CD4-positive, alpha-beta T cell treated with Interleukin-6 at 100 ng/mL for 8 hours (primary cell): ENCODE data around the gene NMUR1.
"Not testable (repeated sequence)": the region's sequence is repeated elsewhere in the genome, so short reads cannot be mapped to it uniquely, and the experiment has no call there.

Experiments used
- DNase-seq: peaks from one replicate; pipeline ENCODE4 v3.0.0-alpha.2; 2020; ENCODE audit warnings: mixed read lengths, low spot score

Gene NMUR1, protein sequence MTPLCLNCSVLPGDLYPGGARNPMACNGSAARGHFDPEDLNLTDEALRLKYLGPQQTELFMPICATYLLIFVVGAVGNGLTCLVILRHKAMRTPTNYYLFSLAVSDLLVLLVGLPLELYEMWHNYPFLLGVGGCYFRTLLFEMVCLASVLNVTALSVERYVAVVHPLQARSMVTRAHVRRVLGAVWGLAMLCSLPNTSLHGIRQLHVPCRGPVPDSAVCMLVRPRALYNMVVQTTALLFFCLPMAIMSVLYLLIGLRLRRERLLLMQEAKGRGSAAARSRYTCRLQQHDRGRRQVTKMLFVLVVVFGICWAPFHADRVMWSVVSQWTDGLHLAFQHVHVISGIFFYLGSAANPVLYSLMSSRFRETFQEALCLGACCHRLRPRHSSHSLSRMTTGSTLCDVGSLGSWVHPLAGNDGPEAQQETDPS

DNA sequence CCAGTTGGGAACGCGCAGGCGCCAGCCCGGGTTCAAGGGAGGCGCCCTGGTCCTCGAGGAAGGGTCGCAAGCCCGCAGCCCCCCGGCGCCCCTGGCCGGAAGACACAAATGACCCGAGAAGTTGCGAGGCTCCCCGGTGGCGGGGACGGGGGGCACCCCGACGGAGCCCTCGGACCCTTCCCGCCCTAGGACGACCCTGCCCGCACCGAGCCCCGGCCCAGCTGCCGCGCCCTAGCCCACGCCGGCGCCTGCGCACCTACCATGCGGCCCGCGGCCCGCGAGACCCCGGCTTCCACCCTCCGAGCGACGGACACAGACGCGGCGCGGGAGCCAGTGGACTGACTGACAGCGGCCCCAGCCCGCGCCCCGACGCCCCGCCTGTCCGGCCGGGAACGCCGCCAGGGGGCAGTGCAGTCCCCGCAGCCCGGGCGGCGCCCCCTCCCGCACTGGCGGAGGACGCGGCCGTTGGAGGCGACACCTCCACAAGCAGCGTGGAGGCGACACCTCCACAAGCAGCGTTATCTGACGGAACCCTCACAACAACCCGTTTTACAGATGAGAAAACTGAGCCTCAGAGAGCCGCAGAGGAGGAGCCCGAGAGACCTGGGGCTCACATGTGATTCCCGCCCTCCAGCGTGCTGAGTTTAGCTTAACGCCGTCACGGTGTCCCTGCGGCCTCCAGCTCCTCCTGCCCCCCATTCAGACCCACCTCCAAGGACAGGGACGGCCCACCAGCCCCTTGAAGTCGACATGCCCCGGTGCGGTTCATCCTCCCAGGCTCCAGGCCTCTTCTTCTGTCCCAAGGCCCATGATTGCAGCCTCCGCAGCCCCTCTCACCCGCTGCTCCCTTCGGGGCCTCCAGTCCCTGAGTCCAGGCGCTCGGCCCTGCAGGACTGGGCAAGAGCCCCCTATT, at the start of gene NMUR1:
Gene NMUR1 (minus strand): TSS at position 347 of the 913 bp plus-strand sequence. CDS start 84 bp downstream, at position 263.
- DNase-seq = peak; percentile 60

DNA sequence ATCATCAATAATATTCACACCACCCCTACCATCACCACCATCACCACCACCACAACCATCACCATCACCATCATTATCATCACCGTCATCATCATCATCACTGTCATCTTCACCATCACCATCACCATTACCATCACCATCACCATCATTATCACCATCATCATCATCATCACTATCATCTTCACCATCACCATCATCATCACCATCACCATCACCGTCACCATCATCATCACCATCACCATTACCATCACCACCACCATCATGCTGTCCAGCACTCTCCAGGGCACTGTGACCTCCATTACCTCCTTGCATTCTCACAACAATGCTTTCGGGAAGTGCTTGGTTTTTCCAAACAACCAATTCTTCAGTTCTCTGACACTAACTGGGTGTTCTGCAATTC, 49.3 kb upstream of the NMUR1 start:
- DNase-seq = no peak

DNA sequence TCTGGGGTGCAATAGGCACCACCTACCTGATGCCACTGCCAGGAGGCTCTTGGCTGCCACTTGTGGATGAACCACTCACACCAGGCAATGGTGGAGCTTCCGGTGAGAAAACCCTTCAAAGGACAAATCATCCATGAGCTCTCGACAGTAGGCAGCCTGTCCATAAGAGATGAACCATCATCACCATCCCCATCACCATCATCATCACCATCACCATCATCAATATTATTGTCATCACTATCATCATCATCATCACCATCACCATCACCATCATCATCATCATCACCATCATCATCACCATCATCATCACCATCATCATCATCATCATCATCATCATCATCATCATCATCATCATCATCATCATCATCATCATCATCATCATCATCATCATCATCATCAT, 48.4 kb upstream of the NMUR1 start:
- DNase-seq = not testable (repeated sequence)

DNA sequence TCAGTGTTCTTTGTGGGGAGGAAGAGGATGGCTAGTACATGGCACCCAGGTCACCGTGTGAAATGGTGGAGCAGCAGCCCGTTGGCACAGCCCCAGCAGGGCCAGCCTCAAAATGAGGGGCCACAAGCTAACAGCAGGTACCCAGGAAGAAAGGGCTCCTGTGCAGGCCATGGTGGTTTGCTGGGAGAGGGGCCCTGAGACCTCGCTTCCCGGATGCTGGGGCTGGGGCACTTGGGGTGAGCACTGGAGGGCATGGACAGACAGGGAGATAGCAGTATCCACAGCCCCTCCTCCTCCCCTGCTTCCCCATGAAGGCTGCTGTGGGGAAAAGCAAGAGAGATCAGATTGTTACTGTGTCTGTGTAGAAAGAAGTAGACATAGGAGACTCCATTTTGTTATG, 46.2 kb upstream of the NMUR1 start:
- DNase-seq = no peak

DNA sequence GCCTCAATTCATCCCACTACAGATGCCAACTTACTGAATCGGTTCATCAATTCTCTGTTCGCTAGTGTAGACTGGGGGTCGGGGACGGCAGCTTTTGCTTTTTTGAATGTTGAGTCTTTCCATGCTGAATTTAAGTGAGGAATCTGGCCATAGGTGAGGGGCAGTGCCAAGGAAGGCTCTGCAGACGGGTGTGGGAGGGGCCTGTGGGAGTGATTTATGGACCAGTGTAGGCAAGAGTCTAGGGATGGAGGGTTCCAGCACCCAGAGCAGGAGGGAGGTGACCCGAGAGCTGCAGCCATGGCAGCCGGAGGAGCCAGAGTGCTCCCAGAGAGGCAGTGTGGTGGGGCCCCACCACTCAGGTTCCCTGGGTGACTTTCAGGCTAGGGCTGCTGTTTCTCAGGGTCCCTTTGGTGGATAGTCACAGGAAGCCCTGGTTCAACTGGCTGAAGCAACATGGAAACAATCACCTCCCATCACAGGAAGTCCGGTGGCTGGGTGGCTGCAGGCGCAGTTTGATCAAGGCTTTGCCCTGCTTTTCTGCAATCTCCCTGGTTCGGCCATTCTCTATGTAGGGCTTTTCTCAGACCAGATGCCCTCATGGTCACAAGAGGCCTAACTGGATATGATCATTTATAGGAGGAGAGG, 45.5 kb upstream of the NMUR1 start:
- DNase-seq = no peak

DNA sequence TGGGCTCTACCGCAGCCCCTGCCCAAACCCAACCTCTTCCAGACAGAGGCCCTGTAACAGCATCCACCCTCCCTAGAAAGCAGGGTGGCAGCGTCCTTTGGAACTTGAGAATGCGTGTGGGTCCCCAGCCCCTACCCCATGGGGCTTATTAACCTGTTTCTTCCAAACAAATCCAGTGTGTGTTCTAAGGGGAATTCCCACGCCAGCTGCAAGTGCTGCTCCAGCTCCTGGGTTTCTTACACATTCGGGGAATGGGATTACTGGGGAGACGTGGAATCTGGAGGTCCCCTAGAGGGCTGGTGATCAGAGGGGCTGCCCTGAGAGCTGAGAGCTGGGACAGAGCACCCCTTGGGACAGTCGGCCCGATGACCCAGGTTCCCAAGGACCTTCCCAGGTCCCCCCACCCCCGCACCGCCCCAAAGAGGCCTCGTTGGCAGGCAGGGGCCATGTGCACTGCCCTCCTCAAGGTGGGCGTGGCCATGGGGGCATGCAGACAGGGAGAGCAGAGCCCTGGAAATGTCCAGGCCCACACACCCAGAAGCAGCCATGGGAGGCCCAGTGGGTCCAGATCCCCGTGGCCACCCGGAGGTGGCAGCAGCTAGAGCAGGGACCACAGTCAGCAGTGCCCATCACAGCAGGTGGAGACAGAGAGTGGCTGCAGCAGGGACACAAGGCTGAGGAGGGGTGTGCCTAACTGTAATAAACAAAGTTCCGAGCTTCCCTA, 43.6 kb upstream of the NMUR1 start:
- no peak for DNase-seq

DNA sequence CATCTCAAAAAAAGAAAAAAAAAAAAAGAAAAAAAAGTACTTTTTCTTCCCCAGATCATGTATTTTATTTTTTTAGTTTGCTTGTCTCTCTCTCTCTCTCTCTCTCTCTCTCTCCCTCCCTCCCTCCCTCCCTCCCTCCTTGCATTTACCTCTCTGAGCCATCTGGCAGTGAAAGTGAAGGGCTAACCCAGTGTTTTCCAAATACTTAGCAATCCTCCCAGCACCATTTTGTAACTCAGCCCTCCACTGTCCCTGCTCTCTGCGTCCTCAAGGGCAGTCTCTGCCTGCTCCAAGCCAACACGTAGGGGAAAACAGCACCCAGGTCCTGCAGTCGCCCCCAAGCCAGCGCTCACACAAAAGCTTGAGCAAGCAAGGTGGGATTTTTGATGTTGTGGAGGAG, 42.9 kb upstream of the NMUR1 start:
- no peak for DNase-seq

DNA sequence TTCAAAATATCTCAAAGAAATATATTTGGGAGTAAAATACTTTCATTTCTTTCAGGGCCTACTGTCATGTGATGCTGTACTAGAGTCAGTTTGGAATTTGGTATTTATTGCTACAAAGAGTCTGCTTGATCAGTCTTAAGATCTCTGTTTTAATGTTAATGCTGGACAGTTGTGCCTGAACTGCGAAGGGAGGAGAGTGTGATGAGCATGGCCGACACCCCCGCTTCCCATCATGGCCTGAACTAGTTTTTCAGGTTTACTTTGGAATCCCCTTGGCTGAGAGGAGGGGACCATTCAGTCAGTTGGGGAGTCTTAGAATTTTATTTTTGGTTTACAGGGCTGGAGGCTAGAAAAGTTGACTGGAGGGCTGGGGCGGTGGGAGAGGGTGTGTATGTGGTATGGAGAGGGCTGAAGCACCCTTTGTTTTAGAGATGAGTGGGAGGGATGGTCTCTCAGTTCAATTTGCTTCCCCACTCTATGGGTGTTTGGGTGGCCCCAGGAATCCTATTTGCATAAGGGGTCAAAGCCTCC, 41.5 kb upstream of the NMUR1 start:
- DNase-seq = no peak

DNA sequence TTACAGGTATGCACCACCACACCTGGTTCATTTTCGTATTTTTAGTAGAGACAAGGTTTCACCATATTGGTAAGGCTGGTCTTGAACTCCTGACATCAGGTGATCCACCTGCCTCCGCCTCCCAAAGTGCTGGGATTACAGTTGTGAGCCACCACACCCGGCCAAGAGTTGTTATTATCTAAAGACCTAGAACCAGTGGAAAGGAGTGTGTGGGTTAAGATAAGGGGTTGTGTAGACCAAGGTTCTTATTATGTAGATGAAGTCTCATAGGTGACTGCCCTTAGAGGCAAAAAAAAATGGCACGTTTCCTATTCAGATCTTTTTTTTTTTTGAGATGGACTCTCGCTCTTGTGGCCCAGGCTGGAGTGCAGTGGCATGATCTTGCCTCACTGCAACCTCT, 40.7 kb upstream of the NMUR1 start:
- not testable (repeated sequence) for DNase-seq

DNA sequence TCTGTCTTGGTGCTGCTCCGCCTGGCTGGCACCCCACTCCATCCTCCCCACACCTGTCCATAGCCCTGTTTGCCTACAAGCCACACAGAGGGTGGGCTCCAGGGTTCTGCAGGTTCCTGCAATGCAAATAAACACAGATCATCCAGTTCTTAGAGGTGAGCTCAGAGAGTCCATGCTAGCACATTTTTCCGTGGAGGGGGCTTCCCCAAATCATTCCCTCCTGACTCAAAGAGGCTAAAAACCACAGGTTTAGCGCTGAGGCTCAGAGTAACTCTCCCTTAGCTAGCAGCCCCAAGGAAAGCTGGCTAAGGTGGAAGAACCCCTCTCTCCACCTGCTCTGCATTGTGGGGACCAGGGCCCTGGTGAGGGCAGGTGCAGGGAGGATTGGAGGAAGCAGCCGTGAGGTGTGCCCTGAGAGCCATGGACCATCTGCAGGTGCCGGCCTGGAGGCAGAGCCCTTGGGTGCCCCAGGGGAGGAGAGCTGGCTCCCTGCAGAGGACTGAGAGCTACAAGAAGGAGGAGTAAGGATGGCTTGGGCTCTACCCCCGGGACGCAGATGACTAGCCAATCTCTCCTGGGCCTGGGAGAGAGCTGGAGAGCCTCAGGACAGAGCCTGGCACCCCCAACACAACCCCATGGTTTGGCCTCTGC, 38.7 kb upstream of the NMUR1 start:
- no peak for DNase-seq

DNA sequence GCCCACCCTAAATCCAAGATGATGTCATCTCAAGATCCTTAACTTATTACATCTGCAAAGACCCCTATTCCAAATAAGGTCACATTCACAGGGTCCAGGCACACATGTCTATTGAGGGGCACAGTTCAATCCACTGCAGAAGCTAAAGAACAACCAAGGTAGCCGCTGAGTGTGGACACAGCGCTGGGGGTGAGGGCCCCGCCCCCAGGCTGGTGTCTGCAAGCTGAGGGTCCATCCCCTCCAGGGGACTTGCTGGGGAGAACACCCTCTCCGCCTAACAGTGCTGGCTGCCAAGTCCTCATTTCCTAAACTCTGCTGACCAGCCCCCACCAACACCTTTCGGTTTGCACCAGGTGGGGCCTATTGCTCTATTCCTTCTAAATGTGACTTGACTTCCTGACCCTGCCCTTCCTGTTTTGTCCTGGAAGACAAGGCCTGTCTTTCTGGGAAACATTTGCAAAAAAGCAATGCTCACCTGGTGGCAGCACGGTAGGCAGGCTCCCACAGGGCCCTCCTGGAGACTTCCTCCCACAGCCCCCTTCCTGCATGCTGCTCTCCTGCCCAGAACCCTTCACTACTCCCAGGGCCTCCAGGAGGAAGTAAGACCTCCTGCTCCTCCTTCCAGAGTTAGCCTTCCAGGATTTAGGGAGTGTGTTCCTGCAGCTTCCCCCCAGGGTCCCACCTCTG, 38.0 kb upstream of the NMUR1 start:
- DNase-seq = no peak

DNA sequence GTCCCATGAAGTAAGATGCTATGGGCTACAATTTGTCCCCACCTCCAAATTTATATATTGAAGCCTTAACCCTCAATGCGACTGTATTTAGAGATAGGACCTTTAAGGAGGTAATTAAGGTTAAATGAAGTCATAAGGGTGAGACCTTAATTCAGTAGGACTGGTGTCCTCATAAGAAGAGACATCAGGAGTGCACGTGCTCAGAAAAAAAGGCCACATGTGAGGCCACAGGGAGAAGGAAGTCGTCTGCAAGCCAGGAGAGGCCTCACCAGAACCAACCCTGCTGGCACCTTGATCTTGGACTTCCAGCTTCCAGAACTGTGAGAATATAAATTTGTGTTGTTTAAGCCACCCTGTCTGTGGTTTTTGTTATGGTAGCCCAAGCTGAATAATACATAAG, 36.9 kb upstream of the NMUR1 start:
- no peak for DNase-seq

DNA sequence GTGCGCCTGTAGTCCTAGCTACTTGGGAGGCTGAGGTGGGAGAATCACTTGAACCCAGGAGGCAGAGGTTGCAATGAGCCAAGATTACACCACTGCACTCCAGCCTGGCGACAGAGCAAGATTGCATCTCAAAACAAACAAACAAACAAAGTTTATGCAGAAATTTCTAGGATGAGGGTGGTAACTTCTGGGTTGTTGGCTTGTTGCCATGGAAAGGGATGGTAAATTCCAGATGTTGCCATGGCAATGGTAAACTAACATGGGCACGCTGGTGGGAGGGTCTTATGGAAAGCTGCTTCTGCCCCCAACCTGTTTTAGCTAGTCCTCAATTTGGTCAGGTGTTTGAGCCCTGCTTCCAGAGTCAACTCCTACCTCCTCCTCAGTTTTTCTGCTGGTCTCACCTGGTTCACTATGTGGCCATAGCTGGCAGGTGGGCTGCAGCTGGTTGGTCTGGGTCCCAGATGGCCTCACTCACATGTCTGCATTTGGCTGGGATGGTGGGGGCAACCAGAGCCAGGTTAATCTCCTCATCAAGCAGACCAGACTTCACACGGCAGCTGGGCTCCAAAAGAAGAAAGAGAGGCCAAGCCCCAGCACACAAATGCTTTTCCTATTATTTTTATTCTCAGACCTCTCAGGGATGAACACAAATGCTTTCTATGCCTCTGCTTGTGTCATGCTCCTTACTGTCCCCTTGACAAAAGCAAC, 35.8 kb upstream of the NMUR1 start:
- DNase-seq = no peak

DNA sequence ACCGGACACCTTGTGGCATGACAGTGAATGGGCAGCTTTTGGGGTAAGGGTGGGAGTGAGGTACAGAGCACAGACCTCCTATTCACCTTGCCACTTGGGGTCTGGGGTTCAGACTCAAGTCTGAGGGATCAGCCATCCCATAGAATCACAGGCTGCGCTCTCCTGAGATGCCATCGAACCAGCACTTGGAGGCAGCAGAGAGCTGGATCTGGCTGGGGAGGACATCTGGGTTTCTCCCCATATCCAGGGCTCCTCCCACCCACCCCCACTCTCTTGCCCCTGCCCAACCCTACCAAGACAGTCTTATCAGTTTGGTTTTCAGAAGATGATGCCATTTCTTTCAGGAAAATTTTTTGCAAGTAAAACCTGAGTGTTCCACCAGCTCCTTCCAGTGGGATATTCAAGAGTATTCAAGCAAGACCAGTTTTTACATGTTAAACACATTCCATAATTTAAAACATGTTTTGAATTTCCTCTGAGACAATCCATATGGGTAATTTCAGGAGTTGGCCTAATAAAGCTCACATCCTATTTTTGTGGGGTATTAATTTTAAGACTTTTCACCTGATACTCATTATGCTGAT, 33.2 kb upstream of the NMUR1 start:
- DNase-seq = no peak

DNA sequence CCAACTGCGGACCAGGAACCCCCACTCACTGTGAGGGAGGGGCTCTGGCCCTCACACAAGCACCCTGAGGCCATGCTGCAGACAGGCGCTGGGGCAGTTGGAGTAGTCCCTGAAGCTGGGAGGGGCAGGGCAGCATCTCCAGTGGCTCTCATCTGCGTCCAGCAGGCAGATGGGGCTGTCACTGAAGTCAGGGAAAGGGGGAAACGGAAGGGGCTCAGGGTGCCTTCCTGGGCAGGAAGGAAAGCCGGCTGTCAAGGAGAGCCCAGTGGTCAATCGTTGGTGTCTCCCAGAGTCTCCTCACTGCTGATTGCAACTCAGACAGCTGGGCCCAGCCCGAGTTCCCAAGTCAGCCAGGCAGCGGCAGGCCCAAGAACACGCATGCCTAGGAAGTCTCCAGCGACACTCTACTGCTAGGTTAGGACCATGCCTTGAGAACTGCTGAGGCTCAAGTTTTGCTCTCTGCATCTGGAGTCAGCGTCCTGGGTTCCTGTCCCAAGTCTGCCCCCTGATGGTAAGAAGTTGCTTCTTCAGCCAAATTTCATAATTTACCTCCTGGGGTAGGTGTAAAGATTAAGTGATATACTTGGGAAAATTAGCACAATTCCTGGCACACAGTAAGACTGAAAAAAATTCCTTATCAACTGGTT, 27.4 kb upstream of the NMUR1 start:
- peak; percentile 80 for DNase-seq

DNA sequence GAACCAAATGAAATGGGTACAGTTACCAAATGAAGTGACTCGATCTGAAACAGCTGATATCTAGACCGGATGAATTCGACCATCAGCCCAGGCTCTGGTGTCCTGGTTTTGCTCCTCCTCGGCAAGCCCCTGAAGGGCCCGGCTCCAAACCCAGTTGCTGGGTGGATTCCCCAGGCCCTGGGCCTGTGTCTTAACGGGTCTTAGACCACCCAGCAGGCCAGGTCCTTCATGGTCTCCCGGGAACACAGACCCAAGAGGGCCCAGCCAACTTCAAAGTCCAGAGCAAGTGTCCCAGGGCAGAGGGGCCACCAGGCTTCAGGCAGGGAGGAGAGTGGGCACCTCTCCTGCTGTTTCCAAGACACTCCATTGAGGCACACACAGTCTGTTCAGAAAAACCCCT, 26.7 kb upstream of the NMUR1 start:
- DNase-seq = no peak

DNA sequence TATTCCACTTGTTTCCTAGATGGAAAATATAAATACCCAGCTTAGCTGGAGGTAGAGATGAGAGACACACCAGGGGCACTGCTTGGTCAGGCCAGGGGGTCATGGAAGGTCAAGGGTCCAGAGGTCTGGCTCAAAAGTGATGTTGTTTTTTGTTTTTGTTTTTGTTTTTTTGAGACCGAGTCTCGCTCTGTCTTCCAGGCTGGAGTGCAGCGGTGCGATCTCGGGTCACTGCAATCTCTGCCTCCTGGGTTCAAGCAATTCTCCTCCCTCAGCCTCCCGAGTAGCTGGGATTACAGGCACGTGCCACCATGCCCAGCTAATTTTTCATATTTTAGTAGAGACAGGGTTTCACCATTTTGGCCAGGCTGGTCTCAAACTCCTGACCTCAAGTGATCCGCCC, 26.3 kb upstream of the NMUR1 start:
- DNase-seq = not testable (repeated sequence)

DNA sequence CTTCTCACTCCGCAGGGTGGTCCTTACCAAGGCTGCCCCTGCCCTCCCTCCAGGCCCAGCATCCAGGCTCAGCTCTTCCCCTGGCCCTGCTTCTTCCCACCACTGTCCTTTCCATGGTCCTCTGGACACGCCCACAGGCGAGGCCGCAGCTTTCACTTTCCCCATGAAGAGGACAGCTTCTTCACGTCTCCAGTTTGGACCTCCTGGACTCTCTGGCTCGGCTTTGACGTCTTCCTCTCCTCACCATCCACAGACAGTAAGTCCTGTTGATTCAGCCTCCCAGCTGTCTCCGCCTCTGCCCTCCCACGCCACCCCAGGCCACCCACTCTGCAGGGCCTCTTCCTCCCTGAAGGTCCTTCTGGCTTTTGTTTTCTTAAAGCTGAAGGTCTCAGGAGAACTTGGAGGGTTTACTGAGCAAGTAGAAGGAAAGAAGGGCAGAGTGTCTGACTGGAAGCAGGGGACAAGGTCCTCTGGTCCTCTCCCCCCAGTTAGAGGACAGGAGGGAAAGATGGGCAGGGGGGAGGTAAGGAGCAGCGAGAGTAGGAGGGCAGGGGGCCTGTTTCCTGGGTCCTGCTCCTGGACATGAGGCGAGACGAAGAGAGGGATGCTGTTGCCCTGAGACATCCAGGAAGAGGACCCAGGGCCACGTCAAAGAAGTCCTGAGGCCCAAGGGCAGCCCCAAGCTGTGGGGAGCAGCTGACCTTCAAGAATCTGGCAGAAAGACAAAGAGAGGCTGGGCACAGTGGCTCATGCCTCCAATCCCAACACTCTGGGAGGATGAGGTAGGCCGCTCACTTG, 24.7 kb upstream of the NMUR1 start:
- DNase-seq = no peak
